WTC11 (cell line): ENCODE measurements around the gene MSANTD2.

Source experiments
- ETV6 ChIP-seq: sonication (generic); formaldehyde crosslinking; IDR thresholded peaks from 2 replicates; pipeline ENCODE4 v1.8.1; 2022; ENCODE audit warnings: mild to moderate bottlenecking, missing genetic modification reagents
- FOXJ3 ChIP-seq: sonication (generic); formaldehyde crosslinking; IDR thresholded peaks from 2 replicates; pipeline ENCODE4 v1.9.0; 2021; ENCODE audit warnings: missing genetic modification reagents, mild to moderate bottlenecking, borderline replicate concordance
- JAZF1 ChIP-seq: fragments of 250-450 bp; sonication (Bioruptor Pico); IDR thresholded peaks from 2 replicates; pipeline ENCODE4 v1.9.0; 2021; ENCODE audit warnings: moderate library complexity, mild to moderate bottlenecking, inconsistent platforms
- JUN ChIP-seq: sonication (generic); formaldehyde crosslinking; IDR thresholded peaks from 2 replicates; pipeline ENCODE4 v1.8.0; 2023; ENCODE audit warnings: mild to moderate bottlenecking, missing genetic modification reagents
- MAX ChIP-seq: sonication (generic); formaldehyde crosslinking; IDR thresholded peaks from 2 replicates; pipeline ENCODE4 v1.8.0; 2022; ENCODE audit warnings: mild to moderate bottlenecking, missing genetic modification reagents
- PREB ChIP-seq: sonication (generic); formaldehyde crosslinking; IDR thresholded peaks from 2 replicates; pipeline ENCODE4 v1.8.1; 2022; ENCODE audit warnings: mild to moderate bottlenecking, missing genetic modification reagents, moderate library complexity, borderline replicate concordance
- TEAD1 ChIP-seq: sonication (generic); formaldehyde crosslinking; IDR thresholded peaks from 2 replicates; pipeline ENCODE4 v1.8.0; 2022; ENCODE audit warnings: mild to moderate bottlenecking, missing genetic modification reagents
- TEAD4 ChIP-seq: sonication (generic); formaldehyde crosslinking; IDR thresholded peaks from 2 replicates; pipeline ENCODE4 v1.8.0; 2022; ENCODE audit warnings: mild to moderate bottlenecking, missing genetic modification reagents
- TP53 ChIP-seq: sonication (generic); formaldehyde crosslinking; IDR thresholded peaks from 2 replicates; pipeline ENCODE4 v1.8.1; 2023; ENCODE audit warnings: mild to moderate bottlenecking, missing genetic modification reagents
- ZNF263 ChIP-seq: sonication (generic); formaldehyde crosslinking; IDR thresholded peaks from 2 replicates; pipeline ENCODE4 v1.8.1; 2022; ENCODE audit warnings: low read depth, mild to moderate bottlenecking, moderate library complexity, missing genetic modification reagents
- ZNF416 ChIP-seq: fragments of 250-450 bp; sonication (Bioruptor Pico); IDR thresholded peaks from 2 replicates; pipeline ENCODE4 v1.9.0; 2021; ENCODE audit warnings: mild to moderate bottlenecking, inconsistent platforms
- TF ChIP-seq, protein P1 (sequence below): fragments of 200-600 bp; IDR thresholded peaks from 2 replicates; pipeline ENCODE4 v1.8.0; 2022; ENCODE audit warnings: antibody characterized with exemption
- TF ChIP-seq, protein P2 (sequence below): sonication (generic); formaldehyde crosslinking; IDR thresholded peaks from 2 replicates; pipeline ENCODE4 v1.8.1; 2023; ENCODE audit warnings: mild to moderate bottlenecking, missing genetic modification reagents, moderate library complexity

DNA sequence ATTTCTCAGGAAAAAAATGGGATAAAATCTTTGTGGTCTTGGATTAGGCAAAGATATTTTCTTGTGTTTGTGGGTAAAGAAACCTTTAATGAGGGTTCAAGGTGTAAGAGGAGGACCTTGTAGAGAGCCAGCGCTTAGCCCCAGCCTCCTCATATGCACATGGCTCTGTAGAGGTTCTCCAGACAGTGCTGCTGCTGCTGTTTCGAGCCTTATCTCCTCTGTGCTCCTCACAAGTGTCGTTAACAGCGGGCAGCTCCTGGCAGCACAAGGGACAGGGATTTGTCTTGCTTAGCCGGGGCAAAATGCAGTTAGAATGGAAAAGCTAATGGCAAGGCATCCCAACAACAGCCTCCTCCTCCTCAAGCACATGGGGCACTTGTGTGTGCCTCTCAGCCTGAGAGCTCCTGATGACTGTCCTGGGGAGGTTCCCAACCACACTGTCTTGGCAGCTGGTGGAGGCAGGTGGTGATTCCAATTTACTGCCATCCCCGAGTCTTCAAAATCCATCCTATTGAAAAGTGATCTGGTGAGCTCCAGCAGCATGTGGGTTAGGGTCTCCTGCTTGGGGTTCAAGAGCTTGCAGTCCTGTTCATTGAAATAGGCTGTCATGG is 7.6 kb upstream of the MSANTD2 start:
- TF ChIP-seq TEAD4 (CRISPR knock-in tag) (no peak), FOXJ3 (CRISPR knock-in tag) (no peak), ZNF263 (CRISPR knock-in tag) (no peak), MAX (no peak), ETV6 (CRISPR knock-in tag) (no peak), TEAD1 (no peak), TP53 (no peak), JUN (CRISPR knock-in tag) (no peak), PREB (CRISPR knock-in tag) (no peak), JAZF1 (no peak), ZNF416 (no peak)
- TF ChIP-seq, protein P1, sequence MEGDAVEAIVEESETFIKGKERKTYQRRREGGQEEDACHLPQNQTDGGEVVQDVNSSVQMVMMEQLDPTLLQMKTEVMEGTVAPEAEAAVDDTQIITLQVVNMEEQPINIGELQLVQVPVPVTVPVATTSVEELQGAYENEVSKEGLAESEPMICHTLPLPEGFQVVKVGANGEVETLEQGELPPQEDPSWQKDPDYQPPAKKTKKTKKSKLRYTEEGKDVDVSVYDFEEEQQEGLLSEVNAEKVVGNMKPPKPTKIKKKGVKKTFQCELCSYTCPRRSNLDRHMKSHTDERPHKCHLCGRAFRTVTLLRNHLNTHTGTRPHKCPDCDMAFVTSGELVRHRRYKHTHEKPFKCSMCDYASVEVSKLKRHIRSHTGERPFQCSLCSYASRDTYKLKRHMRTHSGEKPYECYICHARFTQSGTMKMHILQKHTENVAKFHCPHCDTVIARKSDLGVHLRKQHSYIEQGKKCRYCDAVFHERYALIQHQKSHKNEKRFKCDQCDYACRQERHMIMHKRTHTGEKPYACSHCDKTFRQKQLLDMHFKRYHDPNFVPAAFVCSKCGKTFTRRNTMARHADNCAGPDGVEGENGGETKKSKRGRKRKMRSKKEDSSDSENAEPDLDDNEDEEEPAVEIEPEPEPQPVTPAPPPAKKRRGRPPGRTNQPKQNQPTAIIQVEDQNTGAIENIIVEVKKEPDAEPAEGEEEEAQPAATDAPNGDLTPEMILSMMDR = no peak
- TF ChIP-seq, protein P2, sequence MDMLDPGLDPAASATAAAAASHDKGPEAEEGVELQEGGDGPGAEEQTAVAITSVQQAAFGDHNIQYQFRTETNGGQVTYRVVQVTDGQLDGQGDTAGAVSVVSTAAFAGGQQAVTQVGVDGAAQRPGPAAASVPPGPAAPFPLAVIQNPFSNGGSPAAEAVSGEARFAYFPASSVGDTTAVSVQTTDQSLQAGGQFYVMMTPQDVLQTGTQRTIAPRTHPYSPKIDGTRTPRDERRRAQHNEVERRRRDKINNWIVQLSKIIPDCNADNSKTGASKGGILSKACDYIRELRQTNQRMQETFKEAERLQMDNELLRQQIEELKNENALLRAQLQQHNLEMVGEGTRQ (CRISPR knock-in tag) = no peak
